A549 (cell line): ENCODE results near the gene ARHGAP30. TPM values are rescaled to one million over a fixed set of nuclear protein-coding genes. Genes with fewer than 3 reads are reported as not detected.

Experiments used
- ATAC-seq, 2 experiments: fragments of 200-7000 bp in 1 of 2; fragments of >200 bp in 1 of 2; cut with Nextera tagmentation in 1 of 2; cut with Tn5 transposase in 1 of 2; 3 replicates each; pipeline versions ENCODE4 v1.8.0 to v1.9.1; 2018 to 2020; ENCODE audit warnings: mild to moderate bottlenecking in 1 of 2, moderate library complexity in 1 of 2
- CTCF ChIA-PET: fragments of 300-600 bp; sonication (Branson Sonifier 250); formaldehyde crosslinking; extraction: SDS; loops from one replicate; lab custom pipeline; 2021; ENCODE audit warnings: antibody characterized with exemption, inconsistent platforms; lab: Yijun Ruan, JAX
- POLR2A ChIA-PET: fragments of 350-600 bp; formaldehyde crosslinking; extraction: SDS; loops from one replicate; lab custom pipeline; 2021; ENCODE audit warnings: antibody characterized with exemption, inconsistent platforms; lab: Yijun Ruan, JAX
- DNase-seq, 2 experiments: peaks; one replicate each; pipeline versions ENCODE4 v3.0.0 to v3.0.0-alpha.2; 2011 to 2016; ENCODE audit warnings: low read depth in 1 of 2, low spot score in 1 of 2
- FAIRE-seq: peaks from 2 replicates; lab custom pipeline; 2011; peaks lifted over from hg19 to GRCh38; lab: Jason Lieb, UNC
- H3K27ac ChIP-seq, 2 experiments: fragments of >200 bp; sonication (Bioruptor Twin); formaldehyde crosslinking; 3 replicates each; pipeline ENCODE4 v1.5.1; 2016 to 2017
- H3K4me1 ChIP-seq: fragments of >200 bp; sonication (Bioruptor Twin); formaldehyde crosslinking; 3 replicates; pipeline ENCODE4 v1.6.1; 2016
- H3K4me2 ChIP-seq: fragments of >200 bp; sonication (Bioruptor Twin); formaldehyde crosslinking; 3 replicates; pipeline ENCODE4 v1.6.1; 2016
- H3K4me3 ChIP-seq: fragments of >200 bp; sonication (Bioruptor Twin); formaldehyde crosslinking; 3 replicates; pipeline ENCODE4 v1.5.1; 2016
- H3K9me3 ChIP-seq: fragments of >200 bp; sonication (Bioruptor Twin); formaldehyde crosslinking; 3 replicates; pipeline ENCODE4 v1.6.1; 2016
- CBX2 ChIP-seq: fragments of 200-600 bp; sonication (generic); IDR thresholded peaks from 2 replicates; pipeline ENCODE4 v1.6.1; 2016; ENCODE audit warnings: low read depth, mild to moderate bottlenecking, borderline replicate concordance
- CEBPB ChIP-seq, 2 experiments: fragments of >200 bp in 1 of 2; sonication (Bioruptor Twin) in 1 of 2; formaldehyde crosslinking in 1 of 2; IDR thresholded peaks; 2 replicates each; pipeline ENCODE4 v1.6.1; 2012 to 2016
- CHD2 ChIP-seq: fragments of 150-350 bp; IDR thresholded peaks from 2 replicates; pipeline ENCODE4 v1.6.1; 2014; ENCODE audit warnings: low read length; ENCODE audit not compliant: partially characterized antibody
- EHMT2 ChIP-seq: fragments of 200-600 bp; sonication (generic); IDR thresholded peaks from 2 replicates; pipeline ENCODE4 v1.6.1; 2016; ENCODE audit warnings: antibody characterized with exemption, low read depth, mild to moderate bottlenecking, moderate library complexity
- ESRRA ChIP-seq: fragments of 150-350 bp; IDR thresholded peaks from 2 replicates; pipeline ENCODE4 v1.6.1; 2014; ENCODE audit warnings: mild to moderate bottlenecking, low read length, borderline replicate concordance
- FOSL2 ChIP-seq, 2 experiments: fragments of 450-650 bp in 1 of 2; fragments of >200 bp in 1 of 2; sonication (Bioruptor Twin) in 1 of 2; formaldehyde crosslinking; IDR thresholded peaks; 2 replicates each; pipeline versions ENCODE4 v1.5.0 to v1.6.1; 2016 to 2020; ENCODE audit warnings: mild to moderate bottlenecking in 1 of 2, moderate library complexity in 1 of 2
- GATA3 ChIP-seq: IDR thresholded peaks from 2 replicates; pipeline ENCODE4 v1.6.1; 2012; ENCODE audit warnings: borderline replicate concordance
- JUN ChIP-seq, 2 experiments: fragments of >200 bp; sonication (Bioruptor Twin); formaldehyde crosslinking; IDR thresholded peaks; 2 replicates in 1 of 2; 3 replicates in 1 of 2; pipeline ENCODE4 v1.6.1; 2016 to 2017
- JUNB ChIP-seq: fragments of >200 bp; sonication (Bioruptor Twin); formaldehyde crosslinking; IDR thresholded peaks from 2 replicates; pipeline ENCODE4 v1.6.1; 2016
- KDM1A ChIP-seq: fragments of 200-600 bp; sonication (generic); IDR thresholded peaks from 2 replicates; pipeline ENCODE4 v1.6.1; 2016; ENCODE audit warnings: low read depth, mild to moderate bottlenecking
- MAFK ChIP-seq: fragments of 450-650 bp; IDR thresholded peaks from 2 replicates; pipeline ENCODE4 v1.6.1; 2014; ENCODE audit not compliant: partially characterized antibody
- MAZ ChIP-seq: fragments of 150-350 bp; IDR thresholded peaks from 2 replicates; pipeline ENCODE4 v1.6.1; 2014; ENCODE audit warnings: antibody characterized with exemption, low read depth, low read length, borderline replicate concordance
- MYC ChIP-seq: IDR thresholded peaks from 2 replicates; pipeline ENCODE4 v1.6.1; 2012; ENCODE audit warnings: mild to moderate bottlenecking, inconsistent platforms, low read length, improper control_type of control experiment, borderline replicate concordance
- NPAS2 ChIP-seq: fragments of 250-450 bp; sonication (Bioruptor Pico); IDR thresholded peaks from 2 replicates; pipeline ENCODE4 v1.8.0; 2022; ENCODE audit warnings: mild to moderate bottlenecking, moderate library complexity, borderline replicate concordance
- PHF8 ChIP-seq: fragments of 200-600 bp; sonication (generic); IDR thresholded peaks from 2 replicates; pipeline ENCODE4 v1.6.1; 2016; ENCODE audit warnings: low read depth, mild to moderate bottlenecking, antibody characterized with exemption, moderate library complexity, borderline replicate concordance
- POLR2A ChIP-seq: IDR thresholded peaks from 2 replicates; pipeline ENCODE4 v1.6.1; 2012; ENCODE audit warnings: mild to moderate bottlenecking, low read length
- RAD21 ChIP-seq, 2 experiments: fragments of >200 bp in 1 of 2; sonication (Bioruptor Twin) in 1 of 2; formaldehyde crosslinking in 1 of 2; IDR thresholded peaks in 1 of 2; conservative IDR thresholded peaks in 1 of 2; 2 replicates in 1 of 2; 3 replicates in 1 of 2; pipeline ENCODE4 v1.6.1; 2012 to 2018; ENCODE audit warnings: inconsistent platforms in 1 of 2
- RCOR1 ChIP-seq: fragments of 150-350 bp; IDR thresholded peaks from 2 replicates; pipeline ENCODE4 v1.6.1; 2014; ENCODE audit warnings: antibody characterized with exemption, low read length, low read depth
- RNF2 ChIP-seq: fragments of 200-600 bp; sonication (generic); IDR thresholded peaks from 2 replicates; pipeline ENCODE4 v1.6.1; 2016; ENCODE audit warnings: low read depth, mild to moderate bottlenecking, antibody characterized with exemption, moderate library complexity, borderline replicate concordance
- ZC3H11A ChIP-seq: fragments of 450-650 bp; IDR thresholded peaks from 2 replicates; pipeline ENCODE4 v1.6.1; 2014; ENCODE audit warnings: antibody characterized with exemption, mild to moderate bottlenecking
- WGBS: methylation state at CpG from one replicate; pipeline ENCODE4 v1.1.6; 2017; ENCODE audit errors: missing lambda C conversion rate; 5-methylcytosine and 5-hydroxymethylcytosine counted together
- polyA plus RNA-seq, 4 experiments: library from polyadenylated mRNA; depleted of rRNA in 3 of 4; stranded (reverse); fragments of >200 nt; fragmentation: RNase III in 1 of 4; extraction: RNeasy Plus Mini Kit Qiagen cat#74134 plus additional on column Dnase treatment in 1 of 4; gene quantifications; 2 replicates in 3 of 4; 3 replicates in 1 of 4; pipeline ENCODE4 v1.2.3, GENCODE V29; 2011 to 2017
- TF ChIP-seq, protein P1 (sequence below): IDR thresholded peaks from 2 replicates; pipeline ENCODE4 v1.6.1; 2012
- TF ChIP-seq, protein P2 (sequence below): fragments of 200-600 bp; sonication (generic); IDR thresholded peaks from 2 replicates; pipeline ENCODE4 v1.6.1; 2016; ENCODE audit warnings: antibody characterized with exemption, mild to moderate bottlenecking, moderate library complexity
- TF ChIP-seq, protein P3 (sequence below): fragments of 150-350 bp; IDR thresholded peaks from 2 replicates; pipeline ENCODE4 v1.6.1; 2014; ENCODE audit warnings: low read depth, mild to moderate bottlenecking, low read length
- TF ChIP-seq, protein P4 (sequence below): IDR thresholded peaks from 2 replicates; pipeline ENCODE4 v1.6.1; 2012

The ARHGAP30 gene
- polyA plus RNA-seq, 2 of the 4 experiments (the other 2 are of a cell fraction): 0.06 to 0.13 TPM

DNA sequence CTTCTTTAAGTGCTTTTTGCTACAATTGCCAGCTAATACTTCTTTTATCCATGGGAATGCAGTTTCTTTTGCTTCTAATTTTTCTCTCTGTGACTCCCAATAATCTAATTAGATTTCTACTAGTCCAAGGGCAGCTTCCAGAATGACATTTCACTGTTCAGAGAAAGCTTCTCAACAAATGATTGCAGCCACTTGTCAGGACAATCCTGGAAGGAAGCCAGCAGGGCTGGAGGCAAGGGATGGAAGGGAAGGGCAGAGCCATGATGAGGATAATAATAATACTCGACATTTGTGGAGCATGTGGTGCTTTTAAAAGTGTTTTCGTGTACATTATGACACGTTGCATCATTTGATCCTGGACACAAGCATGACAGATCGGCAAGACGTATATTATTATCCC lies 68.2 kb downstream of the ARHGAP30 start:
- Histone ChIP-seq H3K9me3 (no peaks in the 10 kb centered on the region), H3K4me2 (no peak overlapping the region)
- no peak for TF ChIP-seq MYC
- TF ChIP-seq, protein P1, sequence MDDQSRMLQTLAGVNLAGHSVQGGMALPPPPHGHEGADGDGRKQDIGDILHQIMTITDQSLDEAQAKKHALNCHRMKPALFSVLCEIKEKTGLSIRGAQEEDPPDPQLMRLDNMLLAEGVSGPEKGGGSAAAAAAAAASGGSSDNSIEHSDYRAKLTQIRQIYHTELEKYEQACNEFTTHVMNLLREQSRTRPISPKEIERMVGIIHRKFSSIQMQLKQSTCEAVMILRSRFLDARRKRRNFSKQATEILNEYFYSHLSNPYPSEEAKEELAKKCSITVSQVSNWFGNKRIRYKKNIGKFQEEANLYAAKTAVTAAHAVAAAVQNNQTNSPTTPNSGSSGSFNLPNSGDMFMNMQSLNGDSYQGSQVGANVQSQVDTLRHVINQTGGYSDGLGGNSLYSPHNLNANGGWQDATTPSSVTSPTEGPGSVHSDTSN: no peak
- TF ChIP-seq RNF2: no peak
- TF ChIP-seq, all 56 proteins: peak for 0
- POLR2A ChIA-PET: interaction anchor here (1.5 kb wide), 1 partner anchor 44 kb away, joined by 3 read pairs; the partner anchor contains the start of gene USF1
- H3K4me1 ChIP-seq: peaks cover 11% of the 10 kb centered on the region; the same call in 2 of the 3 replicates
- CTCF ChIA-PET: interaction anchor here (1.1 to 11.1 kb wide), 3 partner anchors 12 to 95 kb away, joined by 3 to 176 read pairs (median 34); partner anchors contain the start of genes F11R and KLHDC9
- FAIRE-seq (no peak), DNase-seq (no peak), ATAC-seq (no peak)
- H3K27ac ChIP-seq: no peak overlapping the region
- H3K4me3 ChIP-seq: no peak overlapping the region
- WGBS: 75% methylated on average over 5 of the region's 5 CpGs

DNA sequence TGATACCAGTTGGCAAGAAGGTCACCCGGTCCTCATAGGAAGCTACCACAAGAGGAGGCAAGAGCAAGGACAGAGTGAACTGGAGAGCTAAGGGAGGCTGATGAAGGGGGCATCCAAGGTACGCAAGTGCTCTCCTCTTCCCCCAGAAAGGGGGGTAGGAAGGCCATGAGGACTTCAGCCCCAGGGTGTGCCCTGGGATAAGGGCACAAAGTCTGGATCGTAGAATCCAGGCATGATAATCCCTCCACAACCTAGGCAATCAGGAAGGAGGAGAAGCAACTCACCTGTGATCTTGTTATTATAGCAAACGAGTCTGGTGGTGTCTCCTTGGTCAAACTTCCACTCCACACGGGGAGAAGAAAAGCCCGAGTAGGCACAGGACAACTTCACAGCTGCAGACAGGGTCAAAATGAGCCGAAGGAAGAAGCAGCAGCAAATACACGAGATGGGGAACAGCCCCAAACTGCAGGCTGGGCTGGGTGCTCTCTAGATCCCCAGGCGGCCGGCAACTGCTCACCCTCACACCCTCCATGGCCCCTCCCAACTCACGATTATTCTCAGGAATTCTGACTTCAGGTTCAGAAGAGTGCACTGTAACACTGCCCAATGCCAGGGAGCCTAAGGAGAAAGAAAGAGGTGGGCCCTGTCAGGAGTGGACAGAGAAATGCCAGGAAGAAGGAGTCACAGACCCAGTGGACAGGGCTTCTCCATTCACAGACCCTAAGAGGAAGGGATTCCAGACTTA lies 68.8 kb downstream of the ARHGAP30 start:
- TF ChIP-seq EHMT2: no peak
- no peak for TF ChIP-seq RAD21 (conservative IDR thresholded peaks at IDR 0.05 in 1 of 2, IDR thresholded peaks at IDR 0.05 in 1 of 2)
- no peak for TF ChIP-seq ZC3H11A
- TF ChIP-seq, all 56 proteins: peak for 0
- Histone ChIP-seq H3K4me1 (peaks cover 18% of the 10 kb centered on the region), H3K4me3 (no peak overlapping the region), H3K4me2 (no peak overlapping the region), H3K27ac (no peak overlapping the region), H3K9me3 (no peaks in the 10 kb centered on the region)
- POLR2A ChIA-PET: interaction anchor here (0.5 to 1.5 kb wide), 2 partner anchors 30 to 45 kb away, joined by 3 read pairs; partner anchors contain the start of gene USF1
- DNase-seq: no peak
- 81% methylated on average over 11 of the region's 11 CpGs for WGBS
- no peak for FAIRE-seq
- CTCF ChIA-PET: interaction anchor here (1.0 to 11.1 kb wide), 4 partner anchors 12 to 96 kb away, joined by 3 to 176 read pairs (median 20); partner anchors contain the start of genes ARHGAP30 and KLHDC9
- no peak for ATAC-seq

DNA sequence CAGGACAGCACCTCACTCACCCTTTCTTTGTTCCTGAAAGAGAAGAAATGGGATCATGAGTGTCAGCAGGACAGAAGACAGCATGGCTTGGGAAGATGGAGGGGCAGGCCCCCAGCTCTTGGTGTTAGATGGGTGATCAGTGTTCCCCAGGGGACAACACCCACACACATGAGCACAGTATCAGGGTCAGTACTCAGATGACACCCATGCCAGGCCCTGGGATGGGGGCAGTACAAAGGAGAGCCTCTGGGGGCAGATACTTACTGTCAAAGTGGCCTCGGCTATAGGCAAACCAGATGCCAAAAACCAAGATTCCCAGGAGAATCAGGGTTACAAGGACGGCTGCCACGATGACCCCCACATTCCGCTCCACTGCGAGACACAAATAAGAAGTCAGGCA lies 70.3 kb downstream of the ARHGAP30 start:
- Histone ChIP-seq H3K9me3 (no peaks in the 10 kb centered on the region), H3K4me3 (no peak overlapping the region), H3K4me1 (peaks cover 28% of the 10 kb centered on the region), H3K4me2 (no peak overlapping the region), H3K27ac (no peak overlapping the region)
- ATAC-seq (peak; percentile 39 to 41; a peak in 1 of 6 replicates), FAIRE-seq (no peak), DNase-seq (no peak)
- CTCF ChIA-PET: interaction anchor here (1.6 to 11.1 kb wide), 6 partner anchors 8 to 98 kb away, joined by 7 to 176 read pairs (median 12); partner anchors contain the start of genes ARHGAP30 and KLHDC9
- TF ChIP-seq ESRRA: no peak
- no peak for TF ChIP-seq MAFK
- TF ChIP-seq, protein P2, sequence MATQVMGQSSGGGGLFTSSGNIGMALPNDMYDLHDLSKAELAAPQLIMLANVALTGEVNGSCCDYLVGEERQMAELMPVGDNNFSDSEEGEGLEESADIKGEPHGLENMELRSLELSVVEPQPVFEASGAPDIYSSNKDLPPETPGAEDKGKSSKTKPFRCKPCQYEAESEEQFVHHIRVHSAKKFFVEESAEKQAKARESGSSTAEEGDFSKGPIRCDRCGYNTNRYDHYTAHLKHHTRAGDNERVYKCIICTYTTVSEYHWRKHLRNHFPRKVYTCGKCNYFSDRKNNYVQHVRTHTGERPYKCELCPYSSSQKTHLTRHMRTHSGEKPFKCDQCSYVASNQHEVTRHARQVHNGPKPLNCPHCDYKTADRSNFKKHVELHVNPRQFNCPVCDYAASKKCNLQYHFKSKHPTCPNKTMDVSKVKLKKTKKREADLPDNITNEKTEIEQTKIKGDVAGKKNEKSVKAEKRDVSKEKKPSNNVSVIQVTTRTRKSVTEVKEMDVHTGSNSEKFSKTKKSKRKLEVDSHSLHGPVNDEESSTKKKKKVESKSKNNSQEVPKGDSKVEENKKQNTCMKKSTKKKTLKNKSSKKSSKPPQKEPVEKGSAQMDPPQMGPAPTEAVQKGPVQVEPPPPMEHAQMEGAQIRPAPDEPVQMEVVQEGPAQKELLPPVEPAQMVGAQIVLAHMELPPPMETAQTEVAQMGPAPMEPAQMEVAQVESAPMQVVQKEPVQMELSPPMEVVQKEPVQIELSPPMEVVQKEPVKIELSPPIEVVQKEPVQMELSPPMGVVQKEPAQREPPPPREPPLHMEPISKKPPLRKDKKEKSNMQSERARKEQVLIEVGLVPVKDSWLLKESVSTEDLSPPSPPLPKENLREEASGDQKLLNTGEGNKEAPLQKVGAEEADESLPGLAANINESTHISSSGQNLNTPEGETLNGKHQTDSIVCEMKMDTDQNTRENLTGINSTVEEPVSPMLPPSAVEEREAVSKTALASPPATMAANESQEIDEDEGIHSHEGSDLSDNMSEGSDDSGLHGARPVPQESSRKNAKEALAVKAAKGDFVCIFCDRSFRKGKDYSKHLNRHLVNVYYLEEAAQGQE: no peak
- TF ChIP-seq MAZ: no peak
- no peak for TF ChIP-seq CBX2
- TF ChIP-seq JUNB: no peak
- no peak for TF ChIP-seq GATA3
- TF ChIP-seq, protein P3, sequence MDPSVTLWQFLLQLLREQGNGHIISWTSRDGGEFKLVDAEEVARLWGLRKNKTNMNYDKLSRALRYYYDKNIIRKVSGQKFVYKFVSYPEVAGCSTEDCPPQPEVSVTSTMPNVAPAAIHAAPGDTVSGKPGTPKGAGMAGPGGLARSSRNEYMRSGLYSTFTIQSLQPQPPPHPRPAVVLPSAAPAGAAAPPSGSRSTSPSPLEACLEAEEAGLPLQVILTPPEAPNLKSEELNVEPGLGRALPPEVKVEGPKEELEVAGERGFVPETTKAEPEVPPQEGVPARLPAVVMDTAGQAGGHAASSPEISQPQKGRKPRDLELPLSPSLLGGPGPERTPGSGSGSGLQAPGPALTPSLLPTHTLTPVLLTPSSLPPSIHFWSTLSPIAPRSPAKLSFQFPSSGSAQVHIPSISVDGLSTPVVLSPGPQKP: no peak
- no peak for TF ChIP-seq FOSL2 (IDR thresholded peaks at IDR 0.05)
- no peak for TF ChIP-seq FOSL2 (CRISPR knock-in tag; IDR thresholded peaks at IDR 0.05)
- no peak for TF ChIP-seq NPAS2 (CRISPR knock-in tag)
- TF ChIP-seq JUN (IDR thresholded peaks at IDR 0.05): no peak
- TF ChIP-seq, protein P4, sequence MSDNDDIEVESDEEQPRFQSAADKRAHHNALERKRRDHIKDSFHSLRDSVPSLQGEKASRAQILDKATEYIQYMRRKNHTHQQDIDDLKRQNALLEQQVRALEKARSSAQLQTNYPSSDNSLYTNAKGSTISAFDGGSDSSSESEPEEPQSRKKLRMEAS: no peak
- TF ChIP-seq RCOR1: no peak
- TF ChIP-seq KDM1A: no peak
- no peak for TF ChIP-seq POLR2A
- TF ChIP-seq PHF8: no peak
- TF ChIP-seq CEBPB (IDR thresholded peaks at IDR 0.05): no peak
- TF ChIP-seq CHD2: no peak
- 79% methylated on average over 5 of the region's 5 CpGs for WGBS
- POLR2A ChIA-PET: no interaction called here
